ENCODE data around the gene MARK3. TPM values are rescaled to one million over a fixed set of nuclear protein-coding genes. Genes with fewer than 3 reads are reported as not detected.

Gene MARK3
- total and polyA plus RNA-seq, 2 of the 13 experiments (the other 11 are each of a cell fraction or from before 2014, with no cell fraction given), result 47.7 to 56.6 TPM

DNA sequence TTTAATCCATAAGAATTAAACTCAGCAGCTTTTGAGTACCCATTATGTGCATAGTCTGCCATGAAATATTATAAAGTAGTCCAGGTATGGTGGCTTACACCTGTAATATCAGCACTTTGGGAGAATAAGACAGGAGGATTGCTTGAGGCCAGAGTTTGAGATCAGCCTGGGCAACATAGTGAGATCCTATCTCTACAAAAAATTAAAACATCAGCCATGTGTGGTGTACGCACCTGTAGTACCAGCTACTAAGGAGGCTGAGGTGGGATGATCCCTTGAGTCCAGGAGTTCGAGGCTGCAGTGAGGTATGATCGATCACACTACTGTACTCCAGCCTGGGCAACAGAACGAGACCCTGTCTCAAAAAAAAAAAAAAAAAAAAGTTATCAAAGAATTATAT is 15.3 kb downstream of the MARK3 start:
- no peak for ATAC-seq
- no peak for FAIRE-seq
- ChIA-PET POLR2A (no interaction called here), CTCF (ENCODE audit: low intra/inter-chr PET ratio, low total read pairs) (no interaction called here)
- Histone ChIP-seq H3K36me3 (replicated peaks in 1 of 2; ENCODE audit: control insufficient read depth in 1 of 2, insufficient read depth in 2 of 2, low read length in 2 of 2) (no peaks in the 10 kb centered on the region), H3K27me3 (ENCODE audit: control insufficient read depth in 1 of 2, insufficient read depth in 2 of 2, low read length in 2 of 2) (no peaks in the 10 kb centered on the region), H3K9me3 (ENCODE audit: low read length) (no peaks in the 10 kb centered on the region), H3K4me2 (ENCODE audit: low read depth, low read length) (no peak overlapping the region), H4K20me1 (ENCODE audit: insufficient read depth, low read length) (peaks cover 31% of the 10 kb centered on the region), H3K4me1 (ENCODE audit: insufficient read depth, low read length) (peaks cover 16% of the 10 kb centered on the region), H3K27ac (ENCODE audit: extremely low read length, insufficient read depth, low read length) (no peak overlapping the region), H3K79me2 (ENCODE audit: insufficient read depth, low read length) (peaks cover 87% of the 10 kb centered on the region), H3K4me3 (replicated peaks in 1 of 3; ENCODE audit: insufficient read depth in 1 of 3, low read depth in 2 of 3, low read length in 3 of 3) (no peak overlapping the region), H2AFZ (ENCODE audit: low read length) (no peak overlapping the region), H3K9ac (ENCODE audit: insufficient read depth, low read depth, low read length) (no peak overlapping the region)
- intact Hi-C loops (cut with micrococcal nuclease; ENCODE audit: unreplicated experiment), result no loop called here
- no TSS peak for BruUV-seq (replicated peaks)
- 96% methylated on average over 4 of the region's 4 CpGs for WGBS (ENCODE audit: low lambda C conversion rate)
- TF ChIP-seq, protein P1, sequence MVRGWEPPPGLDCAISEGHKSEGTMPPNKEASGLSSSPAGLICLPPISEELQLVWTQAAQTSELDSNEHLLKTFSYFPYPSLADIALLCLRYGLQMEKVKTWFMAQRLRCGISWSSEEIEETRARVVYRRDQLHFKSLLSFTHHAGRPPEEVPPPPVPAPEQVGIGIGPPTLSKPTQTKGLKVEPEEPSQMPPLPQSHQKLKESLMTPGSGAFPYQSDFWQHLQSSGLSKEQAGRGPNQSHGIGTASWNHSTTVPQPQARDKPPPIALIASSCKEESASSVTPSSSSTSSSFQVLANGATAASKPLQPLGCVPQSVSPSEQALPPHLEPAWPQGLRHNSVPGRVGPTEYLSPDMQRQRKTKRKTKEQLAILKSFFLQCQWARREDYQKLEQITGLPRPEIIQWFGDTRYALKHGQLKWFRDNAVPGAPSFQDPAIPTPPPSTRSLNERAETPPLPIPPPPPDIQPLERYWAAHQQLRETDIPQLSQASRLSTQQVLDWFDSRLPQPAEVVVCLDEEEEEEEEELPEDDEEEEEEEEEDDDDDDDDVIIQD (CRISPR knock-in tag; IDR thresholded peaks at IDR 0.05; ENCODE audit: low read depth), result no peak
- TF ChIP-seq SP140L (CRISPR knock-in tag; IDR thresholded peaks at IDR 0.05; ENCODE audit: borderline replicate concordance) (no peak), NCOA2 (CRISPR knock-in tag; IDR thresholded peaks at IDR 0.05) (no peak), PITX1 (CRISPR knock-in tag; IDR thresholded peaks at IDR 0.05) (no peak), FOSL1 (CRISPR knock-in tag; IDR thresholded peaks at IDR 0.05; ENCODE audit: borderline replicate concordance) (no peak), TP53 (CRISPR knock-in tag; conservative IDR thresholded peaks at IDR 0.05) (no peak), ZNF335 (CRISPR knock-in tag; IDR thresholded peaks at IDR 0.05) (no peak), ZNF776 (CRISPR knock-in tag; IDR thresholded peaks at IDR 0.05) (no peak), ZNF24 (IDR thresholded peaks at IDR 0.05) (no peak), NFE2L2 (IDR thresholded peaks at IDR 0.05; ENCODE audit: low read length) (no peak), STAG1 (CRISPR knock-in tag; IDR thresholded peaks at IDR 0.05) (no peak), ADNP (CRISPR knock-in tag; IDR thresholded peaks at IDR 0.05) (no peak), RNF2 (conservative IDR thresholded peaks at IDR 0.05; ENCODE audit: low read depth) (no peak), ZNF724P (CRISPR knock-in tag; IDR thresholded peaks at IDR 0.05; ENCODE audit: borderline replicate concordance) (no peak)
- TF ChIP-seq, protein P2, sequence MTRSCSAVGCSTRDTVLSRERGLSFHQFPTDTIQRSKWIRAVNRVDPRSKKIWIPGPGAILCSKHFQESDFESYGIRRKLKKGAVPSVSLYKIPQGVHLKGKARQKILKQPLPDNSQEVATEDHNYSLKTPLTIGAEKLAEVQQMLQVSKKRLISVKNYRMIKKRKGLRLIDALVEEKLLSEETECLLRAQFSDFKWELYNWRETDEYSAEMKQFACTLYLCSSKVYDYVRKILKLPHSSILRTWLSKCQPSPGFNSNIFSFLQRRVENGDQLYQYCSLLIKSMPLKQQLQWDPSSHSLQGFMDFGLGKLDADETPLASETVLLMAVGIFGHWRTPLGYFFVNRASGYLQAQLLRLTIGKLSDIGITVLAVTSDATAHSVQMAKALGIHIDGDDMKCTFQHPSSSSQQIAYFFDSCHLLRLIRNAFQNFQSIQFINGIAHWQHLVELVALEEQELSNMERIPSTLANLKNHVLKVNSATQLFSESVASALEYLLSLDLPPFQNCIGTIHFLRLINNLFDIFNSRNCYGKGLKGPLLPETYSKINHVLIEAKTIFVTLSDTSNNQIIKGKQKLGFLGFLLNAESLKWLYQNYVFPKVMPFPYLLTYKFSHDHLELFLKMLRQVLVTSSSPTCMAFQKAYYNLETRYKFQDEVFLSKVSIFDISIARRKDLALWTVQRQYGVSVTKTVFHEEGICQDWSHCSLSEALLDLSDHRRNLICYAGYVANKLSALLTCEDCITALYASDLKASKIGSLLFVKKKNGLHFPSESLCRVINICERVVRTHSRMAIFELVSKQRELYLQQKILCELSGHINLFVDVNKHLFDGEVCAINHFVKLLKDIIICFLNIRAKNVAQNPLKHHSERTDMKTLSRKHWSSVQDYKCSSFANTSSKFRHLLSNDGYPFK (CRISPR knock-in tag; IDR thresholded peaks at IDR 0.05; ENCODE audit: borderline replicate concordance), result no peak
- in situ Hi-C loops (cut with HindIII; ENCODE audit: extremely low pct_ligation_motif_present, low pct_unique_long_range_greater_than_20kb), result no loop called here
- no peak for DNase-seq (ENCODE audit: low spot score)
